Stimulated activated CD4-positive, alpha-beta T cell treated with anti-CD3 and anti-CD28 coated beads, Interleukin-15, amount 100 ng/mL, for 24 hours (primary cell): ENCODE measurements around the gene MLPH.
"Not testable (repeated sequence)": the region's sequence is repeated elsewhere in the genome, so short reads cannot be mapped to it uniquely, and the experiment has no call there.

Experiments
- DNase-seq: peaks from one replicate; pipeline ENCODE4 v3.0.0-alpha.2; 2020

MLPH gene

GRCh38 chr2:237459226-237459625 is 27.8 kb upstream of the MLPH start:
- no peak for DNase-seq

DNA sequence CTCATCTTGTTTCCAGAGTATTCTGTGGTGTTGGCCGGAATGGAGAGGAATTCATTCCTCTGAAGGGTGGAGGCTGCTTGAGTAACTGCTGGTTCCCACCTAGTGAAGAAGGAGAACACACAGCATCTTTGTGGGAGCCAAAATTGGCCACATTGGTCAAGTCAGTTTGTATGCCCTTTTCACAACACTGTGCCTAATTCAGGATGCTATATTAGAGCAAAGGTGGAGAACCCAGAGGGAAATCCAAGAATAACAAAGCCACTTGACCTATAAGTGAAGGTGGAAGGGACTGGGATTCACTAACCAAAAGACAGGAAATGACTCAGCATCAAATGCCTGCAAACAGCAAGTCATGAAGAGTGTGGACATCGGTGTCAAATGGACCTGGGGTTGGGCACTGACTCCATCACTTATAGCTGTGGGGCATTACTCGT is 27.3 kb upstream of the MLPH start:
- DNase-seq: no peak

GRCh38 chr2:237464757-237465391 is 22.2 kb upstream of the MLPH start:
- no peak for DNase-seq

DNA sequence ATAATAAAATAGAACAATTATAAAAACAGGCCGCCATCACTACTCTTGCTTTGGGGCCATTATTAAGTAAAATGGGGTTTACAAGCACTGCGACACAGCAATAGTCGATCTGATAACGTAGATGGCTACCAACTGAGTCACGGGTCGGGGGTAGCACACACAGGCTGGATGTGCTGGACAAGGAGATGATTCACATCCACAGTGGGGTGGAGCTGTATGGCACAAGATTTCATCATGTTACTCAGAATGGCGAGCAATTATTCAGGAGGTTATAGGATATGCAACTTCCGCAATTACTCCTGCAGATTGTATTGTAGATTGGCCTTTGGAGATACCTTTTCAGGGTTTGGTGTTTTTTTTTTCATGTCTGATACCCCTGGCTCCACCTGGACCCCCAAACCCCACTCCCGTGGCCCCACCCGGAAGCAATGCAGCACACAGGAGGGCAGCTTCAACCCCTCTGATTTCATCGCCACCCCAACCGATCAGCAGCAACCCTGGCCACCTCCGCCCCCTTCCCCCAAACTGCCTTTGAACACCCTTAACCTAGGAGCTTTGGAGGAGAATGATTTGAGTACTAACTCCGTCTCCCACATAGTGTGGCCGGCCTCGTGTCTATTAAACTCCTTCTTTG is 21.4 kb upstream of the MLPH start:
- no peak for DNase-seq

- no peak for DNase-seq
These were observed 20.8 kb upstream of the MLPH start for GRCh38 chr2:237466211-237466610.

- no peak for DNase-seq
These were observed 19.4 kb upstream of the MLPH start for GRCh38 chr2:237467447-237468179.

DNA sequence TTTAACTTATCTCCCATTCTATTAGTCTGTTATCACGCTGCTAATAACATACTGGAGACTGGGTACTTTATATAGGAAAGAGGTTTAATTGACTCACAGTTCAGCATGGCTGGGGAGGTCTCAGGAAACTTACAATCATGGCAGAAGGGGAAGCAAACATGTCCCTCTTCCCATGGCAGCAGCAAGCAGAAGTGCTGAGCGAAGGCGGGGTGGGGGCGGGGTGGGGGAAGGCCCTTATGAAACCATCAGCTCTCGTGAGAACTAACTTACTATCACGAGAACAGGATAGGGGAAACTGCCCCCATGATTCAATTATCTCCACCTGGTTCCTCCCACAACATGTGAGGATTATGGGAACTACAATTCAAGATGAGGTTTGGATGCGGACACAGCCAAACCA is 17.6 kb upstream of the MLPH start:
- DNase-seq: not testable (repeated sequence)

- DNase-seq: no peak
These were observed 17.2 kb upstream of the MLPH start for GRCh38 chr2:237469849-237470248.

DNA sequence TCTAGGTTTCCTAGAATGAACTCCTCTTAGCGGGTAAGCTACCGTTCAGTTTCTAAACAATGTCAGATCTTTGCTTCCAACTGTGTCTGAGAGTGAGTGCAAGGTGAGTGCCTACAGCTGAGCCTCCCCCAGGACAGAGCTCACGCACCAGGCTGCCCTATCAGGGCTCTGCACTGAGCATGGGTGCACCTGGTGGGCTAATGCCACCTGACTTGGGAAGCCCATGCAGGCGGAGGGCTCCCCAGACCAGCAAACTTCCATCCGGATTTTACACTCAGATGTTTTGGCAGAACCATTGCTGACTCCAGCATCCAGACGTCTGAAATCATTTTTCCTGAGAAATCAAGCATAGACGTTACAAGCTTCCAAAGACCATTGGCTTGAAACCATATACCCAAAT is 16.1 kb upstream of the MLPH start:
- no peak for DNase-seq

DNA sequence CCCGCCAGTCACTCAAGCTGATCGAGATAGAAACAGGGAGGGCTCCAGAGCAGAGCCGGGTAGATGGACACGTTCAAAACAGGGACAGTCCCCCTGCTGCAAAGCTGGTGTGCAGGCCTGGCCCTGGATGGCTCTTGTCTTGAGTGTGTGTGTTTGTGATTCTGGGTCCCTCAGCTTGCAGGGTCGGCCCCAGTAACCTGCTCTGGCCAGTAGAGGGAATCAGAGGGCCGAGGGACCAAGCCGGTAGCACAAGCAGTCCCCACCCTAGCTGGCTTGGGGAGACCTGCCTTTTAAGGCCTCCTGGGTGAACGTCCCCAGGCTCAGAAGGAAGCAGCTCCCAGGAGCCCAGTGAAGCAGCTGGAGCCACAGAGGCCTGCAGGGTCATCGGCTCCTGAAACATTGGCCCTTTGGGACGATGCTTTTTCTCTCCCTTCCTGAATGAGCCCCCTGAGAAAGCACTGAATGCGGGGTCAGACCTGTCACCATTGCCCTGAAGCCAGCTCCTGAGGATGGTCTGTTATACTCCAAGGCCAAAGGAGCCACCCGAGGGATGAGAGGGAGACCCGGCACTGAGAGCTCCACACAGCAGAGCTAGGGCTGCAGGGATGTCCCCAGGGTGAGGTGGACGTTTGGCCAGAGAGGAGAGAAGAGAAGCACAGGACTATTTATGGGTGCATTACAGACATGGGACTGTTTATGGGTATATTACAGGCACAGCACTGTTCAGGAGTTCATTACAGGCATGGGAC is 15.4 kb upstream of the MLPH start:
- peak; percentile 60 for DNase-seq

GRCh38 chr2:237472187-237472712 is 14.8 kb upstream of the MLPH start:
- no peak for DNase-seq

GRCh38 chr2:237472909-237473877 is 13.9 kb upstream of the MLPH start:
- DNase-seq: no peak

- no peak for DNase-seq
These were observed 13.1 kb upstream of the MLPH start for GRCh38 chr2:237473878-237474441.

GRCh38 chr2:237474442-237474911 is 12.6 kb upstream of the MLPH start:
- no peak for DNase-seq

- peak; percentile 83 for DNase-seq
These were observed 11.9 kb upstream of the MLPH start for GRCh38 chr2:237474931-237475703.

DNA sequence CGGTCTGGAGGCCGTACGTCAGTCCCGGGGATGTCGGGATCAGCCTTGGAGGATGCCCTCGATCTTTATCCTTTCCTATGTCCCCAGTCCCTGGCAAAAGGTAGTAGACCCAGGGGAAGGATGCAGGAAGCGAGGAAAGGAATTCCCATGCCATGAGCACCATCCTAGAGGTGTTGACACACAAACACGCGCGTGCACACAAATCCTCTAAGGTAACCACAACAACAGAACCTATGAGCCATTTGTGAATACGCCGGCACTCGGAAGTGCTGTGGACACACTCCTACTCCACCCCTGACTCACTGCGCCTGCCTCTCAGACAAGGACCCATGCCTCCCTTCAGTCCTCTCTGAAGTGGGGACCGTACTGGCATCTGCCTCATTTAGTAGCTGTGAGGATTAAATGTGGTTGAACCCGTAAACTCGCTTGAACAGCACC is 11.3 kb upstream of the MLPH start:
- peak; percentile 70 for DNase-seq

- no peak for DNase-seq
These were observed 9.0 kb upstream of the MLPH start for GRCh38 chr2:237478095-237478494.

DNA sequence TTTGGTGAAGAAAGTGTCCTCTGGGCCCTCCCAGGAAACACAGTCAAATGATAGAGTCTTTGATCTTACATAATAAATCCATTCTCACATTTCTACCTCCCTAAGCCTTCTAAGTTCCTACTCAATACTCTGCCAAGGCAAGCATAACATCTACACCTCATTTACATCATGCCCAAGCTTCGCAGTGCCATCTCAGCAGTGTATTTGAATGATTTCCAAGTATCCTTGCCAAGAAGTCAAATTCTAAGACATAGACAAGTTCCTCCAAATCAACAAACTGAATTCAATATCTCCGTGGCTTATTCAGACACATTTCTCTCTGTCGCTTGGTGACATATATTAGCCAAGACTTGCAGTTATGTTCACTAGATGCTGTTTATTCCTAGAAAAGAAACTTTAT is 8.1 kb upstream of the MLPH start:
- DNase-seq: no peak

DNA sequence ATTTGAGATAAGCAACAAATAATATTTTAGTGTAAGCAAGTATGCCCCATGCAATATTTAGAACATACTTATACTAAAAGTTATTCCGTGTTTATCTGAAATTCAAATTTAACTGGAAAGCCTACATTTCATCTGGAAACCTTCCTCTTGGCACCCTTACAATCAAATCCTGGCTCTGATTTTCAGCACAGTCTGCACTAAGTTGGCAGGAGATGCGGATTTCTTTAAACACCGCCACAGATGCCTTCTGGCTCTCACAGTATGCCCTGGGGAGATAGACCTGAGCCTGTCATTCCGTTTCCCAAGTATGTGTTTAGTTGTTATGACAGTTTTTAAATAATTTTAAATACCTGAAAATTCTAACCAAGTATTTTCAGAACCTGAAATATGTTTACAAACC is 7.3 kb upstream of the MLPH start:
- no peak for DNase-seq

DNA sequence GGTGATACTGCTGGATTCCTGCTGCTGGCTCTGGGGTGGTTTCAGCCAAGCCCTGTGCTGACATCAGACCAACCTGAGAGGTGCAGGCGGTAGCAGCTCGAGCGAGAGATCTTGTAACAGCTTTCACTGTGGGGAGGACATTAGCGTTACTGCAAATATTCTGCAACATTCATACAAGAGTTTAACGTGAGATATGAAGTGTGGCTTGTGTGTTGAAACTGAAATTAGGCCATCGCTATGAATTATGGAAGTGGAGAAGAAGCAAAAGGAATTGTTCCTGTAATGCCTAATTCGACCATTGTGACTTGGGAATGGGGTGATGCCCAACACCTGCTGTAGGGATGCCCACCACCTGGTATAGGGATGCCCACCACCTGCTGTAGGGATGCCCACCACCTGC is 6.5 kb upstream of the MLPH start:
- no peak for DNase-seq
